OCI-LY3 (cell line): ENCODE results near the gene FRMD3.

Experiments
- H2AFZ ChIP-seq: fragments of 200-600, 300-600 bp; shearing (Covaris generic); 2 replicates; pipeline ENCODE4 v1.6.0; 2014; ENCODE audit warnings: antibody characterized with exemption, low read depth, low read length
- H3K27ac ChIP-seq: fragments of 200-600, 300-600 bp; sonication (generic); 2 replicates; pipeline ENCODE4 v1.5.1; 2014; ENCODE audit warnings: mild to moderate bottlenecking, low read length, moderate library complexity, mixed read lengths
- H3K27me3 ChIP-seq: fragments of 200-600, 300-600 bp; sonication (generic); 2 replicates; pipeline ENCODE4 v1.6.1; 2014; ENCODE audit warnings: low read depth, low read length, mixed read lengths
- H3K36me3 ChIP-seq: fragments of 200-600, 300-600 bp; sonication (generic); replicated peaks from 2 replicates; pipeline ENCODE3; 2014; ENCODE audit warnings: low read depth, low read length, mixed read lengths
- H3K4me1 ChIP-seq: fragments of 300-600, 200-600 bp; sonication (generic); 2 replicates; pipeline ENCODE4 v1.6.1; 2014; ENCODE audit warnings: low read length, mixed read lengths
- H3K4me2 ChIP-seq: fragments of 200-600, 300-600 bp; sonication (generic); 2 replicates; pipeline ENCODE4 v1.6.1; 2014; ENCODE audit warnings: low read length, mixed read lengths
- H3K4me3 ChIP-seq: fragments of 300-600, 200-600 bp; sonication (generic); 2 replicates; pipeline ENCODE4 v1.5.1; 2014; ENCODE audit warnings: antibody characterized with exemption, mild to moderate bottlenecking, low read length, moderate library complexity
- H3K79me2 ChIP-seq: fragments of 300-600, 200-600 bp; shearing (Covaris generic); 2 replicates; pipeline ENCODE4 v1.6.1; 2014; ENCODE audit warnings: mild to moderate bottlenecking, low read length, mixed read lengths
- H3K9ac ChIP-seq: fragments of 300-600, 200-600 bp; shearing (Covaris generic); 2 replicates; pipeline ENCODE4 v1.6.0; 2014; ENCODE audit warnings: mild to moderate bottlenecking, low read length, moderate library complexity
- H3K9me3 ChIP-seq: fragments of 200-600, 300-600 bp; shearing (Covaris generic); 2 replicates; pipeline ENCODE4 v1.6.1; 2014; ENCODE audit warnings: low read length, mixed read lengths; ENCODE audit not compliant: insufficient read depth
- H4K20me1 ChIP-seq: fragments of 200-600, 300-600 bp; sonication (generic); 2 replicates; pipeline ENCODE4 v1.6.1; 2016; ENCODE audit warnings: low read length, mixed read lengths; ENCODE audit not compliant: insufficient read depth
- CTCF ChIP-seq: fragments of 200-600, 300-600 bp; sonication (generic); IDR thresholded peaks from 2 replicates; pipeline ENCODE4 v1.5.1; 2014; ENCODE audit warnings: antibody characterized with exemption, low read length, low read depth
- EZH2phosphoT487 ChIP-seq: fragments of 200-600 bp; shearing (Covaris generic); IDR thresholded peaks from 2 replicates; pipeline ENCODE4 v1.6.1; 2018; ENCODE audit warnings: antibody characterized with exemption, mixed run types, low read depth

Gene FRMD3

GRCh38 chr9:83281306-83282255 lies 256.6 kb downstream of the FRMD3 start:
- no peaks in the 10 kb centered on the region; the same call in 1 of the 2 replicates for H4K20me1 ChIP-seq
- H3K9ac ChIP-seq: no peak overlapping the region
- peaks cover 3% of the 10 kb centered on the region for H3K36me3 ChIP-seq
- H3K27ac ChIP-seq: no peak overlapping the region
- H3K4me1 ChIP-seq: peaks cover 6% of the 10 kb centered on the region; the same call in 1 of the 2 replicates
- H3K79me2 ChIP-seq: no peaks in the 10 kb centered on the region
- no peak overlapping the region for H3K4me2 ChIP-seq
- H3K27me3 ChIP-seq: no peaks in the 10 kb centered on the region
- H2AFZ ChIP-seq: no peak overlapping the region
- no peaks in the 10 kb centered on the region for H3K9me3 ChIP-seq
- TF ChIP-seq CTCF (no peak), EZH2phosphoT487 (no peak)
- no peak overlapping the region for H3K4me3 ChIP-seq

DNA sequence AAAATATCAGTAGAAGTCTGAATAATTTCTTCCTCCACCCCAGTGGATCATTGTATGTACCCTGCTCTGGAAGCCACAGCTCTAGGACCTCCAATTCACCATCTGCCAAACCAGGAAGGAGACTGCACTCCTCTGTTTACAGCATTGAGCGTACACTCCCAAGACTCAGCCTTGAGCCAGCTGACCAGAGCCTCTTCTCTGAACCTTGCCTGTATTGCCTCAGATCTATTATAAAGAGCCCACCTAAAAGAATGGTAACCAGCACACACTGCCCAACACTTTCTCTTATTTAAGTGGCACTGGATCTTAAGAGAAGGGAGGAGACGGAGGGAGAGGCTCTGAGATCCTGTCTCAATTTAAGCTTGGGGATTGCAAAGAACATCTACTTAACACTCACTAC lies 257.4 kb downstream of the FRMD3 start:
- H2AFZ ChIP-seq: no peak overlapping the region
- no peak overlapping the region for H3K4me2 ChIP-seq
- H4K20me1 ChIP-seq: no peaks in the 10 kb centered on the region; the same call in 1 of the 2 replicates
- TF ChIP-seq CTCF (no peak), EZH2phosphoT487 (no peak)
- H3K36me3 ChIP-seq: peaks cover 3% of the 10 kb centered on the region
- H3K27ac ChIP-seq: no peak overlapping the region
- H3K79me2 ChIP-seq: no peaks in the 10 kb centered on the region
- H3K27me3 ChIP-seq: no peaks in the 10 kb centered on the region
- H3K4me3 ChIP-seq: no peak overlapping the region
- H3K9me3 ChIP-seq: no peaks in the 10 kb centered on the region
- H3K9ac ChIP-seq: no peak overlapping the region
- peaks cover 6% of the 10 kb centered on the region; the same call in 1 of the 2 replicates for H3K4me1 ChIP-seq

DNA sequence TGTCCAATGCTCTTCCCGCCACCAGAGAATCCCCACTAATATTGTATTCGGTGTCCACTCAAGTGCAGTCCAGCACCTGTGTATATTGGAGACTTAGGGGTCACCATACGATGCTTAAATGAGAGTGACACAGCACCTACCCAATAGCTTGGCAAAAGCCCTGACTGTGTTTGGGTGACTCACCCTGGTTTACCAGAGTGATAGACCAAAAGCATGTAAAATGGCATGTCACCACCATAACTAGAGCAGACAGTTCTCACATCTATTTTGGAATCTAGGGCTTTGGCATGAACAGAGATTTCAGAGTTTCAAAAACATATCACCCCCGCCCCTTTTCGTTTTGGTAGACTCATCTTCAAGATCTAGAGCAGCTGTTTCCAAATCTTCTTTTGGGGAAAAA lies 257.9 kb downstream of the FRMD3 start:
- Histone ChIP-seq H3K27ac (no peak overlapping the region), H3K9me3 (no peaks in the 10 kb centered on the region), H3K36me3 (peaks cover 3% of the 10 kb centered on the region), H3K9ac (no peak overlapping the region), H4K20me1 (no peaks in the 10 kb centered on the region; the same call in 1 of the 2 replicates), H3K79me2 (no peaks in the 10 kb centered on the region), H2AFZ (no peak overlapping the region), H3K27me3 (no peaks in the 10 kb centered on the region), H3K4me1 (peaks cover 6% of the 10 kb centered on the region; the same call in 1 of the 2 replicates), H3K4me2 (no peak overlapping the region), H3K4me3 (no peak overlapping the region)
- TF ChIP-seq EZH2phosphoT487 (no peak), CTCF (no peak)

DNA sequence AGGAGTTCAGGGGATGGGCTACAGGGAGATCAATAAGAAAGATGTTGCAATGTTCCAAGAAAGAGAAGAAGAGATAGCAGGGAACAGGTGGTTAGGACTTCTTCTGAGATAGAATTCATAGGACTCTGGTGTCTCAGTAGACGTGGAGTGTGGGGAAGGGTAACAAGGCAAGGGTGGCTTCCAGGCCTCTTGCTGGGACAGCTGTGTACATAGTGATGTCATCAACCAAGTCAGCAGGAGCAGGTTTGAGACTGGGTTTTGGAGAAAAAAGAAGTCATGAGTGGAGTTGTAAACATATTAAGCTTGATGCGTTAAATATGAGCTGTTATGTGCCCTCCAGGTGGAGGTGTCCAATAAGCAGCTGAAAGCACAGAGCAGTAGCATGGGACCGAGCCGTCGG lies 263.4 kb downstream of the FRMD3 start:
- H3K9me3 ChIP-seq: no peaks in the 10 kb centered on the region
- H3K4me3 ChIP-seq: no peak overlapping the region
- H3K4me2 ChIP-seq: no peak overlapping the region
- no peaks in the 10 kb centered on the region for H3K27me3 ChIP-seq
- no peak overlapping the region for H3K9ac ChIP-seq
- TF ChIP-seq CTCF: no peak
- no peak for TF ChIP-seq EZH2phosphoT487
- no peaks in the 10 kb centered on the region for H3K4me1 ChIP-seq
- no peak overlapping the region for H2AFZ ChIP-seq
- H3K79me2 ChIP-seq: no peaks in the 10 kb centered on the region
- no peak overlapping the region for H3K27ac ChIP-seq
- H4K20me1 ChIP-seq: no peaks in the 10 kb centered on the region
- H3K36me3 ChIP-seq: no peaks in the 10 kb centered on the region
